ENCODE results near the gene BFSP1.

GRCh38 chr20:17507531-17507930, 23.6 kb downstream of the BFSP1 start:
- no peak for TF ChIP-seq EP300 (IDR thresholded peaks at IDR 0.05)
- TF ChIP-seq CTCF (IDR thresholded peaks at IDR 0.05), result no peak

All from sigmoid colon (tissue), 4 donors.